SK-N-SH (cell line): Measurements from ENCODE around the gene PSD2. TPM values are rescaled to one million over a fixed set of nuclear protein-coding genes. Genes with fewer than 3 reads are reported as not detected.

Source experiments
- CTCF ChIA-PET: fragments of 300-600, 350-600 bp; formaldehyde crosslinking; extraction: SDS; loops from one replicate; lab custom pipeline; 2021; lab: Yijun Ruan, JAX
- POLR2A ChIA-PET: fragments of 350-600 bp; sonication (Branson Sonifier 250); formaldehyde crosslinking; extraction: SDS; loops from one replicate; lab custom pipeline; 2020; ENCODE audit warnings: antibody characterized with exemption, inconsistent platforms; lab: Yijun Ruan, JAX
- DNase-seq: peaks from one replicate; pipeline ENCODE4 v3.0.0; 2012
- H2AFZ ChIP-seq: fragments of 200-600 bp; sonication (generic); 2 replicates; pipeline ENCODE4 v1.8.1; 2016; ENCODE audit warnings: antibody characterized with exemption, mild to moderate bottlenecking, low read depth
- H3F3A ChIP-seq: fragments of 200-600 bp; sonication (generic); replicated peaks from 2 replicates; pipeline ENCODE3; 2016; ENCODE audit warnings: antibody characterized with exemption, mild to moderate bottlenecking; ENCODE audit not compliant: insufficient read depth
- H3K27ac ChIP-seq, 2 experiments: fragments of 200-500 bp in 1 of 2; fragments of 200-600 bp in 1 of 2; sonication (Bioruptor generic) in 1 of 2; sonication (generic), shearing (Covaris generic) in 1 of 2; 2 replicates each; pipeline versions ENCODE4 v1.5.1 to v1.6.1; 2014 to 2016; ENCODE audit warnings: low read depth in 2 of 2, inconsistent platforms in 1 of 2, low read length in 1 of 2, mild to moderate bottlenecking in 1 of 2, mixed read lengths in 1 of 2
- H3K27me3 ChIP-seq: fragments of 200-600 bp; sonication (generic), shearing (Covaris generic); 2 replicates; pipeline ENCODE4 v1.6.1; 2016; ENCODE audit warnings: mixed run types; ENCODE audit not compliant: insufficient read depth
- H3K36me3 ChIP-seq, 2 experiments: fragments of 200-500 bp in 1 of 2; fragments of 200-600 bp in 1 of 2; sonication (Bioruptor generic) in 1 of 2; sonication (generic) in 1 of 2; replicated peaks in 1 of 2; 2 replicates each; pipeline versions ENCODE3 to v1.5.1; 2014 to 2016; ENCODE audit warnings: low read length in 1 of 2, mild to moderate bottlenecking in 1 of 2; ENCODE audit not compliant: insufficient read depth in 2 of 2, control insufficient read depth in 1 of 2
- H3K4me1 ChIP-seq, 2 experiments: fragments of 200-500 bp in 1 of 2; fragments of 200-600 bp in 1 of 2; sonication (Bioruptor generic) in 1 of 2; sonication (generic), shearing (Covaris generic) in 1 of 2; 2 replicates each; pipeline versions ENCODE4 v1.5.1 to v1.6.1; 2014 to 2016; ENCODE audit warnings: low read depth in 1 of 2, low read length in 1 of 2, mixed run types in 1 of 2; ENCODE audit not compliant: insufficient read depth in 2 of 2, control insufficient read depth in 1 of 2
- H3K4me2 ChIP-seq: fragments of 200-600 bp; sonication (generic), shearing (Covaris generic); 2 replicates; pipeline ENCODE4 v1.6.1; 2017; ENCODE audit warnings: mixed run types
- H3K4me3 ChIP-seq, 2 experiments: fragments of 200-500 bp in 1 of 2; fragments of 200-600 bp in 1 of 2; sonication (Bioruptor generic) in 1 of 2; sonication (generic), shearing (Covaris generic) in 1 of 2; 2 replicates each; pipeline versions ENCODE4 v1.5.1 to v1.8.1; 2014 to 2016; ENCODE audit warnings: low read depth in 2 of 2, inconsistent platforms in 1 of 2, low read length in 1 of 2, mild to moderate bottlenecking in 1 of 2, mixed read lengths in 1 of 2, moderate library complexity in 1 of 2
- H3K79me2 ChIP-seq: fragments of 200-600 bp; sonication (generic); 2 replicates; pipeline ENCODE4 v1.8.1; 2017; ENCODE audit warnings: mild to moderate bottlenecking; ENCODE audit not compliant: insufficient read depth
- H3K9ac ChIP-seq: fragments of 200-600 bp; sonication (generic); 2 replicates; pipeline ENCODE4 v1.6.1; 2017; ENCODE audit warnings: mixed run types
- H3K9me2 ChIP-seq: fragments of 200-600 bp; sonication (generic); 2 replicates; pipeline ENCODE4 v1.6.1; 2017; ENCODE audit warnings: mixed run types
- H3K9me3 ChIP-seq: fragments of 200-600 bp; sonication (generic); 2 replicates; pipeline ENCODE4 v1.6.1; 2017; ENCODE audit warnings: mixed run types, mild to moderate bottlenecking, moderate library complexity
- H4K20me1 ChIP-seq: fragments of 200-600 bp; sonication (generic); 2 replicates; pipeline ENCODE4 v1.6.1; 2017; ENCODE audit warnings: mild to moderate bottlenecking, mixed run types; ENCODE audit not compliant: insufficient read depth
- CTCF ChIP-seq: fragments of 200-600 bp; sonication (generic); IDR thresholded peaks from 2 replicates; pipeline ENCODE4 v1.6.1; 2017; ENCODE audit warnings: antibody characterized with exemption, mild to moderate bottlenecking, moderate library complexity
- EP300 ChIP-seq, 2 experiments: IDR thresholded peaks; 2 replicates each; pipeline versions ENCODE4 v1.4.0 to v1.6.1; 2012; ENCODE audit warnings: borderline replicate concordance in 1 of 2, low read depth in 1 of 2, low read length in 1 of 2
- FOSL2 ChIP-seq: IDR thresholded peaks from 2 replicates; pipeline ENCODE4 v1.4.0; 2012; ENCODE audit warnings: low read depth, mild to moderate bottlenecking, moderate library complexity, borderline replicate concordance
- FOXM1 ChIP-seq: IDR thresholded peaks from 2 replicates; pipeline ENCODE4 v1.4.0; 2012; ENCODE audit warnings: low read depth, mild to moderate bottlenecking
- GATA2 ChIP-seq: sonication (generic); formaldehyde crosslinking; IDR thresholded peaks from 2 replicates; pipeline ENCODE4 v1.5.0; 2020; ENCODE audit warnings: mild to moderate bottlenecking, missing genetic modification reagents
- RAD21 ChIP-seq: IDR thresholded peaks from 2 replicates; pipeline ENCODE4 v1.6.1; 2012; ENCODE audit warnings: mild to moderate bottlenecking, low read length
- RXRA ChIP-seq: IDR thresholded peaks from 2 replicates; pipeline ENCODE4 v1.4.0; 2012; ENCODE audit warnings: low read depth, mild to moderate bottlenecking, borderline replicate concordance
- TAF1 ChIP-seq: IDR thresholded peaks from 2 replicates; pipeline ENCODE4 v1.6.1; 2012; ENCODE audit warnings: low read depth, mild to moderate bottlenecking, low read length, moderate library complexity, borderline replicate concordance
- TEAD4 ChIP-seq: IDR thresholded peaks from 2 replicates; pipeline ENCODE4 v1.4.0; 2012; ENCODE audit warnings: mild to moderate bottlenecking, borderline replicate concordance; ENCODE audit not compliant: insufficient read depth
- USF2 ChIP-seq: fragments of 150-350 bp; IDR thresholded peaks from 2 replicates; pipeline ENCODE4 v1.6.1; 2017; ENCODE audit warnings: antibody characterized with exemption, low read length, low read depth, borderline replicate concordance
- WGBS: methylation state at CpG from one replicate; pipeline ENCODE4 v1.1.6; 2017; ENCODE audit warnings: low lambda C conversion rate; 5-methylcytosine and 5-hydroxymethylcytosine counted together
- polyA plus RNA-seq, 3 experiments: library from polyadenylated mRNA; depleted of rRNA; stranded (reverse); fragments of >200 nt; gene quantifications; 2 replicates each; pipeline ENCODE4 v1.2.3, GENCODE V29; 2012
- TF ChIP-seq, protein P1 (sequence below): IDR thresholded peaks from 2 replicates; pipeline ENCODE4 v1.4.0; 2012; ENCODE audit warnings: low read depth
- TF ChIP-seq, protein P2 (sequence below): IDR thresholded peaks from 2 replicates; pipeline ENCODE4 v1.4.0; 2012; ENCODE audit warnings: low read depth, borderline replicate concordance

The PSD2 gene
- polyA plus RNA-seq, 1 of the 3 experiments (the other 2 are of a cell fraction), result 0.15 TPM

GRCh38 chr5:139806111-139806510 is 10.5 kb downstream of the PSD2 start:
- Histone ChIP-seq H3K27me3 (peaks cover 23% of the 10 kb centered on the region), H3K9me2 (no peaks in the 10 kb centered on the region), H3K4me1 (no peaks in the 10 kb centered on the region), H3K9ac (no peak overlapping the region), H3K27ac (no peak overlapping the region), H3F3A (no peaks in the 10 kb centered on the region), H3K9me3 (no peaks in the 10 kb centered on the region), H3K4me3 (no peak overlapping the region), H3K4me2 (no peak overlapping the region), H2AFZ (no peak overlapping the region), H3K79me2 (no peaks in the 10 kb centered on the region), H3K36me3 (no peaks in the 10 kb centered on the region), H4K20me1 (no peaks in the 10 kb centered on the region)
- TF ChIP-seq FOXM1, result no peak
- no peak for TF ChIP-seq TAF1
- no peak for TF ChIP-seq RAD21
- TF ChIP-seq RXRA, result no peak
- no peak for TF ChIP-seq CTCF
- no peak for TF ChIP-seq GATA2
- WGBS, result 25% methylated on average over 2 of the region's 4 CpGs
- POLR2A ChIA-PET, result interaction anchor here (2.0 kb wide), 1 partner anchor 10 kb away, joined by 7 read pairs; the partner anchor contains the start of gene PSD2
- DNase-seq, result no peak
- CTCF ChIA-PET, result interaction anchor here (0.9 to 6.4 kb wide), 6 partner anchors 8 to 162 kb away, joined by 3 to 34 read pairs (median 4); no protein-coding TSS in a partner anchor

DNA sequence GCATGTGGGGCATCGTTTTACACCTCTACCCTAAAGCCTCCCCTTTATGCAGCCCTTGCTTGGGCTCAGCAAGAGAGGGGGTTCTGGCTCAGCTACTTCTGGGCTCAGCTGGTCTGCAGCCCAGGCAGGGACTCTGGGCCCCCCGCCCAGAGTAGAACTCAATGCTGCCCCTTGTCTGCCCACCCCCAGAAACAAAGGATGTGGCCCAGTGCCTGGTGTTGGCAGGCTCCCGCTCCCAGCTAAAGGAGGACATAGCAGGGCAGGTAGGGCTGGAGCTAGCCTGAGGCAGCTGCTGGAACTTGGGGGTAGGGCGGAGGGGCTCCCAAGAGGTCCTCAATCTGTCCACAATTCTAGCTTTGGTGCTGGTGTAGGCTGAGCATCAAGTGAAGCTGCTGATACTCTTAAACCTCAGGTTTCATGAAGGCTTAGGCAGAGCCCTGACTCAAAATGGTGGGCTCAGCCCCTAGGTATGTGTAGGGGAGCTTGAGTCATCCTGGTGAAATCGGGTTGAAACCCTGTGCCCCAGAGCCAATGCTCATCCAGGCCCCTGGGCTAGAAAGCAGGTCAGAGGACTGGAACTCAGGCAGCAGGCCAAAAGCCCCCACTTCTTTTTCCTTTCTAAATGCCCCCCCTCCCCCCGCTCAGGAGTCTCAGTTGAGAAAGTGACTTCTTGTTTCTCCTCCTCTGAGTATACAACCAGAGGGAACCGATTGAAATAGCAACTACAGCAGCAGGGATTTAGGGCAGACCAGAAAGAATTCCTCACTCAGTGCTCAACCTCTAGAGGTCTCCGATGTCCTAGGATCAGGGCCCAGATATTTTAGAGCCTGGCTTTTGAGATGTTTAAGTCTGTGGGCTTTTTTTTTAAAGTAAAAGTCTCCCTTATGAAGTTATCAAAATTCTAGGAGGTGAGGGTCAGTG is 11.4 kb downstream of the PSD2 start:
- TF ChIP-seq EP300 (IDR thresholded peaks at IDR 0.05; ENCODE audit: borderline replicate concordance in 1 of 2, low read depth in 1 of 2, low read length in 1 of 2), result no peak
- peak; percentile 26; the same call in 1 of the 2 replicates for TF ChIP-seq RAD21
- TF ChIP-seq, protein P1, sequence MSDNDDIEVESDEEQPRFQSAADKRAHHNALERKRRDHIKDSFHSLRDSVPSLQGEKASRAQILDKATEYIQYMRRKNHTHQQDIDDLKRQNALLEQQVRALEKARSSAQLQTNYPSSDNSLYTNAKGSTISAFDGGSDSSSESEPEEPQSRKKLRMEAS, result no peak
- no peak for TF ChIP-seq FOSL2
- TF ChIP-seq, protein P2, sequence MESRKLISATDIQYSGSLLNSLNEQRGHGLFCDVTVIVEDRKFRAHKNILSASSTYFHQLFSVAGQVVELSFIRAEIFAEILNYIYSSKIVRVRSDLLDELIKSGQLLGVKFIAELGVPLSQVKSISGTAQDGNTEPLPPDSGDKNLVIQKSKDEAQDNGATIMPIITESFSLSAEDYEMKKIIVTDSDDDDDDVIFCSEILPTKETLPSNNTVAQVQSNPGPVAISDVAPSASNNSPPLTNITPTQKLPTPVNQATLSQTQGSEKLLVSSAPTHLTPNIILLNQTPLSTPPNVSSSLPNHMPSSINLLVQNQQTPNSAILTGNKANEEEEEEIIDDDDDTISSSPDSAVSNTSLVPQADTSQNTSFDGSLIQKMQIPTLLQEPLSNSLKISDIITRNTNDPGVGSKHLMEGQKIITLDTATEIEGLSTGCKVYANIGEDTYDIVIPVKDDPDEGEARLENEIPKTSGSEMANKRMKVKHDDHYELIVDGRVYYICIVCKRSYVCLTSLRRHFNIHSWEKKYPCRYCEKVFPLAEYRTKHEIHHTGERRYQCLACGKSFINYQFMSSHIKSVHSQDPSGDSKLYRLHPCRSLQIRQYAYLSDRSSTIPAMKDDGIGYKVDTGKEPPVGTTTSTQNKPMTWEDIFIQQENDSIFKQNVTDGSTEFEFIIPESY, result no peak
- TF ChIP-seq USF2, result no peak
- TF ChIP-seq TEAD4, result no peak
- TF ChIP-seq, all 33 proteins: peak for 1
- no peak for DNase-seq
- 26% methylated on average over 7 of the region's 8 CpGs for WGBS
- H2AFZ ChIP-seq, result no peak overlapping the region
- CTCF ChIA-PET, result interaction anchor here (0.6 to 6.4 kb wide), 7 partner anchors 9 to 370 kb away, joined by 3 to 34 read pairs (median 3); partner anchors contain the start of gene NRG2
- no peak overlapping the region for H3K4me2 ChIP-seq
- no peaks in the 10 kb centered on the region for H3K36me3 ChIP-seq
- H3K9ac ChIP-seq, result no peak overlapping the region
- no peaks in the 10 kb centered on the region for H3K9me3 ChIP-seq
- H3F3A ChIP-seq, result no peaks in the 10 kb centered on the region
- no peaks in the 10 kb centered on the region for H3K4me1 ChIP-seq
- POLR2A ChIA-PET, result interaction anchor here (2.0 kb wide), 1 partner anchor 11 kb away, joined by 7 read pairs; the partner anchor contains the start of gene PSD2
- H3K4me3 ChIP-seq, result no peak overlapping the region
- H3K27ac ChIP-seq, result no peak overlapping the region
- H4K20me1 ChIP-seq, result no peaks in the 10 kb centered on the region
- H3K79me2 ChIP-seq, result no peaks in the 10 kb centered on the region
- H3K27me3 ChIP-seq, result peaks cover 15% of the 10 kb centered on the region
- no peaks in the 10 kb centered on the region for H3K9me2 ChIP-seq
